ENCODE results near the gene SYT2. TPM values are rescaled to one million over a fixed set of nuclear protein-coding genes. Genes with fewer than 3 reads are reported as not detected.
A peak's percentile ranks its signal among the peaks of the same experiment; 100 is the strongest.
"Not testable (repeated sequence)": the region's sequence is repeated elsewhere in the genome, so short reads cannot be mapped to it uniquely, and the experiment has no call there.

Gene SYT2
- total and polyA plus RNA-seq, 11 donors: 0.03 to 0.09 (median 0.06) TPM; not detected in 6

DNA sequence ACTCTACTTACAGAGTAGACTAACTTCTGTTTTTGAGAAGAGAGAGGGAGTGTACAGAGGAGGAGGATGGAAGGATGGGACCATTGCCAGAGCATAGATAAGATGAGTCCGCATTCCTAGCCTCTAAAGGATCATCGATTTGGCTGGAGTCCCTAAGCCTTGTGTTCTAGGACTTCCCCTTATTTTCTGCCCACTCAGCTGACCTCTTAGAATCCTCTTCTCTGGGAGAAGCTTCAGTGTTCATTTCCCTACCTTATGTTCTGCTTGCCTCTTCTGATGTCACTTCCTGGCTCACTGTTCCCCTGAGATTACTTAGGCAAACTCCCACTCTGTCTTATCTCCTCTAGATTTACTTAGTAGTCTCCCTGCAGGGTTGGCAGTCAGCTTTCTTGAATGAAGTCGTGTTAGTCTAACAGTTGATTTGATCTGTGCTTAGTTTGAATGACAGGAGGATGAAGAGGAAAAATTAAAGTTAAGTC lies 156.7 kb downstream of the SYT2 start:
- no peaks in the 10 kb centered on the region for H3K27me3 ChIP-seq
- no peaks in the 10 kb centered on the region for H3K9me3 ChIP-seq
- peak in 3 of 5 donors; percentile 31 to 44 (median 33) for DNase-seq
- H3K4me1 ChIP-seq: peaks cover 0 to 90% (median 38%) of the 10 kb centered on the region in 12 donors
- H3K36me3 ChIP-seq: peaks cover 0 to 5% (median 0%) of the 10 kb centered on the region in 9 donors
- intact Hi-C loops (cut with DNase I): no loop called here
- 5 to 12% (median 8%) methylated on average over 3 of the region's 3 CpGs for WGBS, 4 donors
- peak overlapping the region in 11 of 12 donors; percentile 7 to 82 (median 60) for H3K27ac ChIP-seq
- H3K4me3 ChIP-seq: no peak overlapping the region
- TF ChIP-seq, protein P1, sequence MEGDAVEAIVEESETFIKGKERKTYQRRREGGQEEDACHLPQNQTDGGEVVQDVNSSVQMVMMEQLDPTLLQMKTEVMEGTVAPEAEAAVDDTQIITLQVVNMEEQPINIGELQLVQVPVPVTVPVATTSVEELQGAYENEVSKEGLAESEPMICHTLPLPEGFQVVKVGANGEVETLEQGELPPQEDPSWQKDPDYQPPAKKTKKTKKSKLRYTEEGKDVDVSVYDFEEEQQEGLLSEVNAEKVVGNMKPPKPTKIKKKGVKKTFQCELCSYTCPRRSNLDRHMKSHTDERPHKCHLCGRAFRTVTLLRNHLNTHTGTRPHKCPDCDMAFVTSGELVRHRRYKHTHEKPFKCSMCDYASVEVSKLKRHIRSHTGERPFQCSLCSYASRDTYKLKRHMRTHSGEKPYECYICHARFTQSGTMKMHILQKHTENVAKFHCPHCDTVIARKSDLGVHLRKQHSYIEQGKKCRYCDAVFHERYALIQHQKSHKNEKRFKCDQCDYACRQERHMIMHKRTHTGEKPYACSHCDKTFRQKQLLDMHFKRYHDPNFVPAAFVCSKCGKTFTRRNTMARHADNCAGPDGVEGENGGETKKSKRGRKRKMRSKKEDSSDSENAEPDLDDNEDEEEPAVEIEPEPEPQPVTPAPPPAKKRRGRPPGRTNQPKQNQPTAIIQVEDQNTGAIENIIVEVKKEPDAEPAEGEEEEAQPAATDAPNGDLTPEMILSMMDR (IDR thresholded peaks at IDR 0.05): no peak
- no peak for TF ChIP-seq POLR2A (IDR thresholded peaks at IDR 0.05)
- ATAC-seq: peak; percentile 47 to 81 (median 72)

GRCh38 chr1:202553078-202553477 lies 157.2 kb downstream of the SYT2 start:
- peaks cover 0 to 84% (median 39%) of the 10 kb centered on the region in 12 donors for H3K4me1 ChIP-seq
- H3K4me3 ChIP-seq; H3K9me3 ChIP-seq; intact Hi-C loops (cut with DNase I); H3K27me3 ChIP-seq; H3K36me3 ChIP-seq; ATAC-seq; DNase-seq: not testable (repeated sequence)
- WGBS, 4 donors: 33 to 42% (median 37%) methylated on average over 1 of the region's 1 CpG
- peak overlapping the region; percentile 7 to 82 (median 58) for H3K27ac ChIP-seq

- Histone ChIP-seq H3K4me1 (peaks cover 0 to 80% (median 40%) of the 10 kb centered on the region in 12 donors), H3K27ac (peak overlapping the region; percentile 7 to 82 (median 55))
- DNase-seq; ATAC-seq; intact Hi-C loops (cut with DNase I); H3K27me3 ChIP-seq; H3K36me3 ChIP-seq; H3K4me3 ChIP-seq; H3K9me3 ChIP-seq: not testable (repeated sequence)
Measured at GRCh38 chr1:202552615-202553014, 157.6 kb downstream of the SYT2 start.

- no peak for ATAC-seq
- peaks cover 0 to 77% (median 44%) of the 10 kb centered on the region in 12 donors for H3K4me1 ChIP-seq
Measured at GRCh38 chr1:202551683-202552082, 158.6 kb downstream of the SYT2 start.

DNA sequence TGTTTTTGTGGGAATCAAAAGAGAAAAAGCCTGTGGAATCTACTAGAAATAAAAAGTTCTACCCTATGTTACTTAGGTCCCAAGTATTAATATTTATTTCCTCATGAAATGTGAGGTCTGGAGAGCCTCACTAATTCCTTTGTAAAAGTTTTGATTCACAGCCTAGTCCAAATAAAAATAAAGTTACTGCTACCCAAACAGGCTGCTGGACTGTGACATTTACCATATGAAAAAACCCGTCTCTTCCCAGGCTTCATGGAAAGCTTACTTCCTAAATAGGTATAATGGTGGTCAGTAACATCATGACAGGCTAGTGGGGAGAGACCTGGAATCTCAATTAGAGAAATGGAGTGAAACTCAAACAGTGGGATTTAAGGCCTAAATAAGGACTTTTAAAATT lies 160.2 kb downstream of the SYT2 start:
- peak overlapping the region in 5 of 12 donors; percentile 4 to 82 (median 22) for H3K27ac ChIP-seq
- H3K36me3 ChIP-seq; H3K9me3 ChIP-seq; DNase-seq; intact Hi-C loops (cut with DNase I); H3K4me3 ChIP-seq; H3K27me3 ChIP-seq; ATAC-seq: not testable (repeated sequence)
- peaks cover 3 to 80% (median 55%) of the 10 kb centered on the region in 12 donors for H3K4me1 ChIP-seq
- 53 to 78% (median 62%) methylated on average over 1 of the region's 1 CpG for WGBS, 4 donors

More at GRCh38 chr1:202551683-202552082, 158.6 kb downstream of the SYT2 start:
- TF ChIP-seq POLR2A (IDR thresholded peaks at IDR 0.05): no peak
- TF ChIP-seq, protein P1 (IDR thresholded peaks at IDR 0.05): no peak
- Histone ChIP-seq H3K27me3 (no peaks in the 10 kb centered on the region), H3K27ac (peak overlapping the region in 10 of 12 donors; percentile 5 to 82 (median 28)), H3K9me3 (no peaks in the 10 kb centered on the region), H3K4me3 (no peak overlapping the region), H3K36me3 (peaks cover 0 to 5% (median 0%) of the 10 kb centered on the region in 9 donors)
- WGBS, 4 donors: 34 to 50% (median 36%) methylated on average over 3 of the region's 3 CpGs
- intact Hi-C loops (cut with DNase I): no loop called here
- DNase-seq: no peak

DNA sequence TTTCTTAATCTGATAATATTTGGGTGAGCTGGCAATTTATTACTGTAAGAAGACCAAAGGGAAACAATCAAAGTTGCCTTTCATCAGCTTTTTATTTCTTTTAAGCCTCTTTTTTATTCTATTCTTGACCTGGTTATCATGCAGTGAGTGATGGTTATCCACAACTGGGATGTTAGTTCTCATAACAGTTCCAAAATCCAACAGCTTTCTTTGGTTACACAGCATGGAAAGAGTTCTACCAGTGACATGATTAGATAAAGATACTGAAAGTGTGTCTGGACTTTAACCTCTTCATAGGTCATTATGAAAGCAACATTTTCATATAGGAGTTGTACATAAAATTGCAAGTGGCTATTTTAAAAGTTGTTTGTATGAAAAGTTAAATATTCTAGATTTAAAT lies 163.0 kb downstream of the SYT2 start:
- H3K4me1 ChIP-seq: peaks cover 7 to 78% (median 43%) of the 10 kb centered on the region in 12 donors
- ATAC-seq (no peak), DNase-seq (no peak)
- TF ChIP-seq, protein P1 (IDR thresholded peaks at IDR 0.05): no peak
- TF ChIP-seq POLR2A (IDR thresholded peaks at IDR 0.05): no peak
- H3K4me3 ChIP-seq: no peak overlapping the region
- intact Hi-C loops (cut with DNase I): no loop called here
- H3K9me3 ChIP-seq: no peaks in the 10 kb centered on the region
- H3K27me3 ChIP-seq: no peaks in the 10 kb centered on the region
- H3K36me3 ChIP-seq: peaks cover 0 to 5% (median 0%) of the 10 kb centered on the region in 9 donors
- H3K27ac ChIP-seq: peak overlapping the region in 8 of 12 donors; percentile 26 to 84 (median 66)

DNA sequence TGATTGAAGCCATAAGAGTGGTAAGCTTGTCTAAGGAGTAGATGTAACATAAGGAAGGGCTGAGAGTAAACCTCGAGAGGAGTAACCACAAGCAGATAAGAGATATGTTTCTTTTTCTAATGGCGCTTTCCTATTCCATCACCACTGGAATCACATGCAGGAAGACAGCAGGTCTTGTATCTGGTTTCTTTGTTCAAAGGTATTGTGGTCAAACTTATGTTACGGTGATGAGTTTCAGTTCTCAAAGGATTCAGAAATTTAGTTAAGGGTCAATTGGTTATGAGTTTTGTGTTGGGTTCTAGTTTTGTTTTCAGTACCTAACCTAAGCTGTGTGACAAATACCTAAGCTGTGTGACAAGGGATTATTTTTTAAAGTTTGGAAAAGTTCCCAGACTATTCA lies 163.5 kb downstream of the SYT2 start:
- H3K27me3 ChIP-seq; DNase-seq; ATAC-seq; H3K36me3 ChIP-seq; H3K9me3 ChIP-seq; intact Hi-C loops (cut with DNase I): not testable (repeated sequence)
- Histone ChIP-seq H3K27ac (peak overlapping the region; percentile 26 to 84 (median 65)), H3K4me3 (peak overlapping the region in 2 of 12 donors; percentile 2 to 22), H3K4me1 (peaks cover 7 to 78% (median 42%) of the 10 kb centered on the region in 12 donors)
- 49 to 65% (median 56%) methylated on average over 3 of the region's 3 CpGs for WGBS, 4 donors

GRCh38 chr1:202546377-202546776 lies 163.9 kb downstream of the SYT2 start:
- intact Hi-C loops (cut with DNase I); H3K27me3 ChIP-seq; DNase-seq; H3K9me3 ChIP-seq; H3K36me3 ChIP-seq: not testable (repeated sequence)
- Histone ChIP-seq H3K4me1 (peaks cover 7 to 78% (median 38%) of the 10 kb centered on the region in 12 donors), H3K27ac (peak overlapping the region; percentile 26 to 84 (median 65)), H3K4me3 (peak overlapping the region in 4 of 12 donors; percentile 0 to 22 (median 2))
- 46 to 55% (median 52%) methylated on average over 3 of the region's 3 CpGs for WGBS, 4 donors
- ATAC-seq: peak in 1 of 4 donors; percentile 3

Measured in heart left ventricle (tissue), 16 donors.